K562 (cell line): ENCODE measurements around the gene NECAP2. TPM values are rescaled to one million over a fixed set of nuclear protein-coding genes. Genes with fewer than 3 reads are reported as not detected.
A peak's percentile ranks its signal among the peaks of the same experiment; 100 is the strongest.
"Not testable (repeated sequence)": the region's sequence is repeated elsewhere in the genome, so short reads cannot be mapped to it uniquely, and the experiment has no call there.

Experiments
- ATAC-seq: fragments of 200-7000 bp; cut with Tn5 transposase; 3 replicates; pipeline ENCODE4 v1.9.1; 2020; ENCODE audit warnings: moderate library complexity
- BruUV-seq: library from RNA; stranded (reverse); fragments of 400-500 nt; replicated peaks from 2 replicates; lab custom pipeline; 2021; lab: Mats Ljungman, UMichigan
- CTCF ChIA-PET: fragments of 300-600 bp; formaldehyde crosslinking; extraction: SDS; loops from one replicate; lab custom pipeline; 2021; ENCODE audit warnings: low intra/inter-chr PET ratio; lab: Yijun Ruan, JAX
- POLR2A ChIA-PET: fragments of 300-600, 350-650 bp; sonication (Branson Sonifier 250); formaldehyde crosslinking; extraction: SDS; loops from one replicate; lab custom pipeline; 2021; ENCODE audit warnings: antibody characterized with exemption, inconsistent platforms; lab: Yijun Ruan, JAX
- DNase-seq, 4 experiments: peaks; one replicate each; pipeline versions ENCODE4 v3.0.0 to v3.0.0-alpha.2; 2011 to 2018; ENCODE audit warnings: low spot score in 3 of 4, mixed read lengths in 3 of 4; ENCODE audit errors: extremely low read depth in 1 of 4
- FAIRE-seq: peaks from 2 replicates; lab custom pipeline; 2011; peaks lifted over from hg19 to GRCh38; lab: Jason Lieb, UNC
- H2AFZ ChIP-seq: 2 replicates; pipeline ENCODE4 v1.6.0; 2011; ENCODE audit warnings: low read depth, low read length, control low read depth, inconsistent platforms
- H3K27ac ChIP-seq: fragments of 200-600 bp; 3 replicates; pipeline ENCODE4 v1.8.0; 2011; ENCODE audit warnings: low read depth, mild to moderate bottlenecking, control low read depth, inconsistent platforms, low read length, moderate library complexity, mixed read lengths; ENCODE audit errors: extremely low read depth
- H3K27me3 ChIP-seq, 2 experiments: fragments of 300-600 bp in 1 of 2; 2 replicates in 1 of 2; 3 replicates in 1 of 2; pipeline versions ENCODE4 v1.6.0 to v1.8.0; 2011; ENCODE audit warnings: inconsistent platforms in 2 of 2, low read length in 2 of 2, mild to moderate bottlenecking in 1 of 2, mixed read lengths in 1 of 2, moderate library complexity in 1 of 2; ENCODE audit not compliant: control insufficient read depth in 2 of 2, insufficient read depth in 2 of 2
- H3K36me3 ChIP-seq: fragments of 300-600 bp; 3 replicates; pipeline ENCODE4 v1.8.0; 2011; ENCODE audit warnings: mild to moderate bottlenecking, low read length, inconsistent platforms; ENCODE audit not compliant: control insufficient read depth, insufficient read depth
- H3K4me1 ChIP-seq, 2 experiments: fragments of 200-600 bp in 1 of 2; replicated peaks in 1 of 2; 2 replicates in 1 of 2; 3 replicates in 1 of 2; pipeline versions ENCODE4 v1.5.1 to v1.8.0; 2011; ENCODE audit warnings: inconsistent platforms in 2 of 2, low read length in 2 of 2, mild to moderate bottlenecking in 1 of 2, mixed read lengths in 1 of 2, moderate library complexity in 1 of 2; ENCODE audit not compliant: control insufficient read depth in 2 of 2, insufficient read depth in 2 of 2
- H3K4me2 ChIP-seq: 2 replicates; pipeline ENCODE4 v1.6.1; 2011; ENCODE audit warnings: low read length, control low read depth, inconsistent platforms, mixed read lengths; ENCODE audit not compliant: insufficient read depth
- H3K4me3 ChIP-seq: fragments of 200-600 bp; sonication (generic), shearing (Covaris generic); 2 replicates; pipeline ENCODE4 v1.5.1; 2016; ENCODE audit warnings: control low read depth, inconsistent platforms
- H3K79me2 ChIP-seq: fragments of 200-600 bp; 3 replicates; pipeline ENCODE4 v1.8.0; 2011; ENCODE audit warnings: low read length, inconsistent platforms; ENCODE audit not compliant: control insufficient read depth, insufficient read depth
- H3K9ac ChIP-seq, 2 experiments: 2 replicates each; pipeline versions ENCODE4 v1.6.0 to v1.6.1; 2011; ENCODE audit warnings: low read depth in 2 of 2, low read length in 2 of 2, control low read depth in 1 of 2, inconsistent platforms in 1 of 2, mild to moderate bottlenecking in 1 of 2, mixed read lengths in 1 of 2; ENCODE audit not compliant: insufficient read depth in 1 of 2
- H3K9me1 ChIP-seq: one replicate; pipeline ENCODE4 v1.6.0; 2011; ENCODE audit warnings: inconsistent platforms, mild to moderate bottlenecking, low read length, moderate library complexity; ENCODE audit not compliant: control insufficient read depth, insufficient read depth
- H3K9me3 ChIP-seq: replicated peaks from 2 replicates; pipeline ENCODE4 v1.5.1; 2011; ENCODE audit warnings: low read depth, low read length, inconsistent platforms; ENCODE audit not compliant: control insufficient read depth, insufficient read depth
- H4K20me1 ChIP-seq: replicated peaks from 2 replicates; pipeline ENCODE4 v1.6.1; 2011; ENCODE audit warnings: low read length, inconsistent platforms, mixed read lengths; ENCODE audit not compliant: control insufficient read depth, insufficient read depth
- CEBPG ChIP-seq, 3 experiments: fragments of 200-800 bp in 1 of 3; sonication (Bioruptor generic) in 1 of 3; sonication (generic) in 1 of 3; formaldehyde crosslinking in 1 of 3; IDR thresholded peaks in 2 of 3; conservative IDR thresholded peaks in 1 of 3; 2 replicates each; pipeline versions ENCODE4 v1.6.1 to v1.8.0; 2016 to 2022; ENCODE audit warnings: missing compliant biosample characterization in 2 of 3, missing genetic modification characterization in 2 of 3, mild to moderate bottlenecking in 1 of 3, missing genetic modification reagents in 1 of 3
- CSDE1 ChIP-seq, 2 experiments: fragments of 450-650 bp; IDR thresholded peaks; 2 replicates each; pipeline ENCODE4 v1.6.1; 2016; ENCODE audit warnings: mild to moderate bottlenecking in 1 of 2
- CTCF ChIP-seq, 3 experiments: IDR thresholded peaks in 2 of 3; conservative IDR thresholded peaks in 1 of 3; 2 replicates each; pipeline ENCODE4 v1.5.1; 2011 to 2012; ENCODE audit warnings: low read length in 3 of 3, mild to moderate bottlenecking in 3 of 3, control low read depth in 2 of 3, improper control_type of control experiment in 1 of 3, inconsistent platforms in 1 of 3, low read depth in 1 of 3, mixed read lengths in 1 of 3, moderate library complexity in 1 of 3; ENCODE audit not compliant: insufficient read depth in 2 of 3
- E2F4 ChIP-seq: sonication (generic); formaldehyde crosslinking; IDR thresholded peaks from 2 replicates; pipeline ENCODE4 v1.8.0; 2022; ENCODE audit warnings: mild to moderate bottlenecking, low read depth, missing genetic modification reagents
- FOXK1 ChIP-seq: sonication (generic); formaldehyde crosslinking; IDR thresholded peaks from 2 replicates; pipeline ENCODE4 v1.8.0; 2022; ENCODE audit warnings: missing genetic modification reagents, mild to moderate bottlenecking, borderline replicate concordance
- HCFC1 ChIP-seq: IDR thresholded peaks from 2 replicates; pipeline ENCODE4 v1.6.1; 2012; ENCODE audit warnings: low read depth, low read length, improper control_type of control experiment
- KLF1 ChIP-seq: fragments of 450-650 bp; IDR thresholded peaks from 2 replicates; pipeline ENCODE4 v1.6.1; 2016; ENCODE audit warnings: missing genetic modification characterization, missing compliant biosample characterization
- RB1 ChIP-seq: fragments of 450-650 bp; IDR thresholded peaks from 2 replicates; pipeline ENCODE4 v1.6.1; 2017; ENCODE audit warnings: low read depth, mild to moderate bottlenecking
- ZBED1 ChIP-seq: IDR thresholded peaks from 2 replicates; pipeline ENCODE4 v1.6.1; 2014
- ZBTB7A ChIP-seq: IDR thresholded peaks from 2 replicates; pipeline ENCODE4 v1.6.1; 2011; ENCODE audit warnings: low read depth, mild to moderate bottlenecking, low read length, moderate library complexity, borderline replicate concordance; ENCODE audit not compliant: control insufficient read depth
- ZNF212 ChIP-seq: fragments of 450-650 bp; formaldehyde crosslinking; IDR thresholded peaks from 2 replicates; pipeline ENCODE4 v1.4.0; 2020; ENCODE audit warnings: mild to moderate bottlenecking
- ZNF583 ChIP-seq: fragments of 250-450 bp; sonication (Bioruptor Pico); IDR thresholded peaks from 2 replicates; pipeline ENCODE4 v1.4.0; 2020
- WGBS: fragments of 100-300 bp; shearing (Covaris generic); methylation state at CpG from one replicate; pipeline ENCODE4 v1.1.6; 2016; ENCODE audit warnings: low coverage, mixed read lengths; ENCODE audit not compliant: insufficient coverage; ENCODE audit errors: missing lambda C conversion rate; 5-methylcytosine and 5-hydroxymethylcytosine counted together
- in situ Hi-C: fragments of 300-500 bp; cut with MboI; formaldehyde crosslinking; loops from 4 replicates; pipeline ENCODE4 v1.15.0; 2018; ENCODE audit warnings: inconsistent platforms, mixed read lengths
- intact Hi-C: fragments of 100-400 bp; cut with micrococcal nuclease; formaldehyde crosslinking; loops from 2 replicates; pipeline ENCODE4 v1.14.2; 2022
- polyA plus RNA-seq, 8 experiments: library from polyadenylated mRNA; depleted of rRNA in 4 of 8; stranded (reverse) in 5 of 8; unstranded in 3 of 8; fragments of >200 nt; fragmentation: Nextera tagmentation in 2 of 8; fragmentation: Illumina TruSeq in 1 of 8; extraction: Ambion mirVana in 2 of 8; extraction: Trizol in 1 of 8; gene quantifications; 2 replicates each; pipeline versions ENCODE4 v1.2.1 to v1.2.3, GENCODE V29; 2011 to 2014; ENCODE audit warnings: inconsistent platforms in 1 of 8, missing spikeins in 1 of 8
- total RNA-seq, 7 experiments: library from RNA; depleted of rRNA in 6 of 7; stranded (reverse); fragments of >200 nt in 6 of 7; fragmentation: Illumina TruSeq in 2 of 7; extraction: Trizol in 2 of 7; gene quantifications; 2 replicates each; pipeline versions ENCODE4 v1.2.1 to v1.2.3, GENCODE V29; 2011 to 2021; ENCODE audit warnings: low replicate concordance in 1 of 7

Gene NECAP2
- total and polyA plus RNA-seq, 9 of the 15 experiments (the other 6 are each of a cell fraction or from before 2014, with no cell fraction given) = 22.7 to 107 (median 79.2) TPM

GRCh38 chr1:16484931-16485330, 44.4 kb downstream of the NECAP2 start:
- Histone ChIP-seq H3K9me3 (no peaks in the 10 kb centered on the region), H3K4me2 (no peak overlapping the region), H3K9ac (peak overlapping the region in 1 of 2 experiments; percentile 64; a peak in 2 of 4 replicates), H3K27me3 (no peaks in the 10 kb centered on the region), H3K4me1 (peaks cover 0 to 11% of the 10 kb centered on the region in 2 experiments; a peak in 2 of 5 replicates), H4K20me1 (no peaks in the 10 kb centered on the region), H3K27ac (no peak overlapping the region), H2AFZ (no peak overlapping the region), H3K79me2 (no peaks in the 10 kb centered on the region), H3K4me3 (no peak overlapping the region), H3K36me3 (no peaks in the 10 kb centered on the region), H3K9me1 (no peaks in the 10 kb centered on the region)
- BruUV-seq = no TSS peak
- intact Hi-C loops (no loop called here), in situ Hi-C loops (no loop called here)
- ChIA-PET CTCF (no interaction called here), POLR2A (interaction anchor here (0.6 to 1.4 kb wide), 3 partner anchors 14 to 153 kb away, joined by 3 to 6 read pairs (median 3); no protein-coding TSS in a partner anchor)
- no peak for ATAC-seq
- 78% methylated on average over 6 of the region's 6 CpGs for WGBS
- FAIRE-seq = no peak
- TF ChIP-seq RB1 = no peak
- TF ChIP-seq FOXK1 (CRISPR knock-in tag) = no peak
- no peak for TF ChIP-seq ZNF583
- TF ChIP-seq KLF1 (tag) = no peak
- no peak for TF ChIP-seq CSDE1 (IDR thresholded peaks at IDR 0.05)
- TF ChIP-seq CEBPG (CRISPR knock-in tag; IDR thresholded peaks at IDR 0.05) = no peak
- no peak for TF ChIP-seq CEBPG (tag; conservative IDR thresholded peaks at IDR 0.05 in 1 of 2, IDR thresholded peaks at IDR 0.05 in 1 of 2)
- no peak for TF ChIP-seq E2F4 (CRISPR knock-in tag)
- no peak for TF ChIP-seq ZBTB7A
- no peak for TF ChIP-seq ZBED1
- no peak for TF ChIP-seq CTCF (IDR thresholded peaks at IDR 0.05 in 2 of 3, conservative IDR thresholded peaks at IDR 0.05 in 1 of 3; ENCODE audit: insufficient read depth in 2 of 3, low read depth in 1 of 3, low read length in 3 of 3)
- TF ChIP-seq HCFC1 = no peak
- TF ChIP-seq ZNF212 (CRISPR knock-in tag) = no peak
- no peak for DNase-seq

- FAIRE-seq, DNase-seq, H3K79me2 ChIP-seq, H3K27ac ChIP-seq, ATAC-seq, H3K9me1 ChIP-seq, CTCF ChIA-PET, in situ Hi-C loops, H3K9me3 ChIP-seq, H3K27me3 ChIP-seq, H3K9ac ChIP-seq, H3K4me2 ChIP-seq, H3K36me3 ChIP-seq, H2AFZ ChIP-seq, H3K4me3 ChIP-seq, BruUV-seq, H4K20me1 ChIP-seq, intact Hi-C loops: not testable (repeated sequence)
- POLR2A ChIA-PET = interaction anchor here (1.4 kb wide), 1 partner anchor 13 kb away, joined by 3 read pairs; no protein-coding TSS in a partner anchor
- WGBS = 71% methylated on average over 8 of the region's 8 CpGs
- peaks cover 0 to 21% of the 10 kb centered on the region in 2 experiments; a peak in 2 of 5 replicates for H3K4me1 ChIP-seq
Observed at GRCh38 chr1:16486316-16486715, 45.8 kb downstream of the NECAP2 start.
